Cardiac muscle cell (in vitro differentiated cells and primary cell): ENCODE data around the gene C6orf141. TPM values are rescaled to one million over a fixed set of nuclear protein-coding genes. Genes with fewer than 3 reads are reported as not detected.

ENCODE experiments used
- DNase-seq, 2 donors: peaks; one replicate each; pipeline versions ENCODE4 v3.0.0 to v3.0.0-alpha.2; 2010 to 2017; ENCODE audit warnings: low read depth in 1 of 2, low spot score in 1 of 2
- H3K27ac ChIP-seq: fragments of 200-600 bp; sonication (generic); 2 replicates; pipeline ENCODE4 v1.5.1; 2016
- H3K27me3 ChIP-seq: fragments of 200-600 bp; sonication (generic); 2 replicates; pipeline ENCODE4 v1.6.0; 2016; ENCODE audit warnings: control low read depth
- H3K36me3 ChIP-seq: fragments of 200-600 bp; sonication (generic); 2 replicates; pipeline ENCODE4 v1.5.1; 2016; ENCODE audit warnings: control low read depth
- H3K4me1 ChIP-seq: fragments of 200-600 bp; sonication (generic); 2 replicates; pipeline ENCODE4 v1.8.1; 2017; ENCODE audit warnings: low read depth, mild to moderate bottlenecking, mixed run types
- H3K4me3 ChIP-seq: fragments of 200-600 bp; sonication (generic); 2 replicates; pipeline ENCODE4 v1.5.1; 2016; ENCODE audit warnings: mild to moderate bottlenecking
- H3K9me3 ChIP-seq: fragments of 200-600 bp; sonication (generic); 2 replicates; pipeline ENCODE4 v1.5.1; 2017; ENCODE audit warnings: low read depth, mild to moderate bottlenecking, control low read depth
- polyA plus RNA-seq: library from polyadenylated mRNA; unstranded; fragments of >200 nt; fragmentation: Nextera tagmentation; extraction: Ambion mirVana; gene quantifications from 2 replicates; pipeline ENCODE4 v1.2.1, GENCODE V29; 2016
- total RNA-seq: library from RNA; depleted of rRNA; stranded (reverse); fragments of >200 nt; gene quantifications from 2 replicates; pipeline ENCODE4 v1.2.3, GENCODE V29; 2016
- TF ChIP-seq, protein P1 (sequence below): IDR thresholded peaks from 2 replicates; pipeline ENCODE4 v1.5.1; 2012; ENCODE audit warnings: low read depth, mild to moderate bottlenecking, low read length

Gene C6orf141
- total and polyA plus RNA-seq, 2 experiments from 2014 or later: 0.54 to 0.98 TPM

DNA sequence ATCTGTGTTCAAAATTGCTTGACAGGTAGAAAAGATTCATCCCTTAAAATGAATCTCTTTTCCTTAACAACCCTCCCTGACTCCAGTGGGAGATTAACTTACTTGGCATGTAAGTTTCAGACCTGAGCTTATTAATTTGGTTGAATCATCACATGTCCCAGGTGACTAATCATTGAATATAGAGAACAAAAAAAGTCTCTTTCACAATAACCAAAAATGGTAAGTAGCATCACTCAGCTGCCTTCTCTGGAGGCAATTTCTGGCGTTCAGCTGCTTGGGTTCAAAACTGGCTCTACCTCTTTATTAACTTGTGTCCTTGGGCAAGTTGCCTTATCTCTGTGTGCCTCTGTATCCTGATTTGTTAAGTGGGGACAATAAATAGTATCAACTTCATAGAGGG, 2.9 kb downstream of the C6orf141 start:
- Histone ChIP-seq H3K27ac (no peak overlapping the region), H3K9me3 (no peaks in the 10 kb centered on the region), H3K27me3 (peaks cover 47% of the 10 kb centered on the region), H3K4me1 (peaks cover 13% of the 10 kb centered on the region), H3K4me3 (no peak overlapping the region), H3K36me3 (no peaks in the 10 kb centered on the region)
- TF ChIP-seq, protein P1, sequence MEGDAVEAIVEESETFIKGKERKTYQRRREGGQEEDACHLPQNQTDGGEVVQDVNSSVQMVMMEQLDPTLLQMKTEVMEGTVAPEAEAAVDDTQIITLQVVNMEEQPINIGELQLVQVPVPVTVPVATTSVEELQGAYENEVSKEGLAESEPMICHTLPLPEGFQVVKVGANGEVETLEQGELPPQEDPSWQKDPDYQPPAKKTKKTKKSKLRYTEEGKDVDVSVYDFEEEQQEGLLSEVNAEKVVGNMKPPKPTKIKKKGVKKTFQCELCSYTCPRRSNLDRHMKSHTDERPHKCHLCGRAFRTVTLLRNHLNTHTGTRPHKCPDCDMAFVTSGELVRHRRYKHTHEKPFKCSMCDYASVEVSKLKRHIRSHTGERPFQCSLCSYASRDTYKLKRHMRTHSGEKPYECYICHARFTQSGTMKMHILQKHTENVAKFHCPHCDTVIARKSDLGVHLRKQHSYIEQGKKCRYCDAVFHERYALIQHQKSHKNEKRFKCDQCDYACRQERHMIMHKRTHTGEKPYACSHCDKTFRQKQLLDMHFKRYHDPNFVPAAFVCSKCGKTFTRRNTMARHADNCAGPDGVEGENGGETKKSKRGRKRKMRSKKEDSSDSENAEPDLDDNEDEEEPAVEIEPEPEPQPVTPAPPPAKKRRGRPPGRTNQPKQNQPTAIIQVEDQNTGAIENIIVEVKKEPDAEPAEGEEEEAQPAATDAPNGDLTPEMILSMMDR: no peak
- DNase-seq: no peak

- TF ChIP-seq, protein P1: no peak
- Histone ChIP-seq H3K4me3 (no peak overlapping the region), H3K4me1 (peaks cover 7% of the 10 kb centered on the region)
Measured at GRCh38 chr6:49555951-49556350, 5.5 kb downstream of the C6orf141 start.

GRCh38 chr6:49556429-49556837, 6.0 kb downstream of the C6orf141 start:
- Histone ChIP-seq H3K27me3 (peaks cover 21% of the 10 kb centered on the region), H3K4me1 (peaks cover 2% of the 10 kb centered on the region)

More at GRCh38 chr6:49555951-49556350, 5.5 kb downstream of the C6orf141 start:
- no peak for DNase-seq
- no peaks in the 10 kb centered on the region for H3K9me3 ChIP-seq
- no peaks in the 10 kb centered on the region for H3K36me3 ChIP-seq
- H3K27me3 ChIP-seq: peaks cover 25% of the 10 kb centered on the region
- H3K27ac ChIP-seq: no peak overlapping the region

DNA sequence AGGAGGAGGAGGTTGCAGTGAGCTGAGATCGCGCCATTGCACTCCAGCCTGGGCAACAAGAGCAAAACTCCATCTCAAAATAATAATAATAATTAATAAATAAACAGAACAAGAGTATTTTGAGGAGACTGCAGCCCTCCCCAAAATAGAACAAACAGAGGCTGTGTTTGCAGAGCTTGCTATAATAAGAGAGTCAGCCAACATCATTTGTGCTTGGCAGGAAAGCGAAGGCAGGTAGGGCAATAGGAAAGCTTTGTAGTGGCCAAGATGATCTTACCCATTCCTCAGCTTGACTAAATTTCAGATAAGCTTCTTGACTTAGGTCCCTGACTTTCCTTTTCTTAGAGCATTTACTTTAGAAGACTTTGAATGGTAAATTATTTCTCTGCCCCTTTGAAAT, 6.7 kb downstream of the C6orf141 start:
- Histone ChIP-seq H3K36me3 (no peaks in the 10 kb centered on the region), H3K9me3 (no peaks in the 10 kb centered on the region), H3K4me1 (no peaks in the 10 kb centered on the region), H3K27me3 (peaks cover 13% of the 10 kb centered on the region), H3K27ac (no peak overlapping the region), H3K4me3 (no peak overlapping the region)
- TF ChIP-seq, protein P1: no peak
- no peak for DNase-seq

More at GRCh38 chr6:49556429-49556837, 6.0 kb downstream of the C6orf141 start:
- TF ChIP-seq, protein P1: no peak
- DNase-seq: peak in 1 of 2 donors; percentile 61
- Histone ChIP-seq H3K9me3 (no peaks in the 10 kb centered on the region), H3K36me3 (no peaks in the 10 kb centered on the region), H3K27ac (no peak overlapping the region), H3K4me3 (no peak overlapping the region)

- no peak overlapping the region for H3K4me3 ChIP-seq
- peaks cover 3% of the 10 kb centered on the region for H3K27me3 ChIP-seq
- H3K9me3 ChIP-seq: no peaks in the 10 kb centered on the region
- H3K4me1 ChIP-seq: no peaks in the 10 kb centered on the region
- H3K27ac ChIP-seq: no peak overlapping the region
- no peaks in the 10 kb centered on the region for H3K36me3 ChIP-seq
- TF ChIP-seq, protein P1: no peak
- no peak for DNase-seq
Measured at GRCh38 chr6:49558238-49558637, 7.8 kb downstream of the C6orf141 start.
